GM12878 (cell line): ENCODE results near the gene GRIK4. TPM values are rescaled to one million over a fixed set of nuclear protein-coding genes. Genes with fewer than 3 reads are reported as not detected.

Source experiments
- ATAC-seq: fragments of 200-7000 bp; cut with Tn5 transposase; 3 replicates; pipeline ENCODE4 v1.9.1; 2020; ENCODE audit warnings: mild to moderate bottlenecking, moderate library complexity
- BruUV-seq: library from RNA; stranded (reverse); fragments of 400-500 nt; replicated peaks from 2 replicates; lab custom pipeline; 2021; lab: Mats Ljungman, UMichigan
- CTCF ChIA-PET: fragments of 300-600 bp; sonication (Branson Sonifier 250); formaldehyde crosslinking; extraction: SDS; loops from one replicate; lab custom pipeline; 2021; ENCODE audit warnings: inconsistent platforms; lab: Yijun Ruan, JAX
- POLR2A ChIA-PET: fragments of 350-600 bp; formaldehyde crosslinking; extraction: SDS; loops from one replicate; lab custom pipeline; 2021; ENCODE audit warnings: inconsistent platforms; lab: Charles Lee
- RAD21 ChIA-PET: fragments of 300-600 bp; sonication (Branson Sonifier 250); formaldehyde crosslinking; loops from one replicate; lab custom pipeline; 2023; ENCODE audit warnings: antibody characterized with exemption; ENCODE audit not compliant: unreplicated experiment; lab: Charles Lee
- SMC1A ChIA-PET: fragments of 300-600 bp; sonication (Branson Sonifier 250); formaldehyde crosslinking; loops from one replicate; lab custom pipeline; 2023; ENCODE audit not compliant: unreplicated experiment, uncharacterized antibody; lab: Charles Lee
- DNase-seq: peaks from one replicate; pipeline ENCODE4 v3.0.0-alpha.2; 2011; ENCODE audit warnings: low read depth, low spot score
- FAIRE-seq: peaks from 3 replicates; lab custom pipeline; 2011; peaks lifted over from hg19 to GRCh38; lab: Jason Lieb, UNC
- H2AFZ ChIP-seq: 2 replicates; pipeline ENCODE4 v1.6.0; 2011; ENCODE audit warnings: low read depth, low read length, control low read depth; ENCODE audit not compliant: control insufficient read depth
- H3K27ac ChIP-seq: 2 replicates; pipeline ENCODE4 v1.5.1; 2011; ENCODE audit warnings: control low read depth; ENCODE audit not compliant: control insufficient read depth, insufficient read depth
- H3K27me3 ChIP-seq, 2 experiments: replicated peaks in 1 of 2; 2 replicates each; pipeline versions ENCODE4 v1.6.0 to v1.6.1; 2011; ENCODE audit warnings: low read length in 1 of 2; ENCODE audit not compliant: control insufficient read depth in 2 of 2, insufficient read depth in 2 of 2
- H3K36me3 ChIP-seq, 2 experiments: 2 replicates each; pipeline ENCODE4 v1.5.1; 2011; ENCODE audit warnings: low read length in 1 of 2; ENCODE audit not compliant: control insufficient read depth in 2 of 2, insufficient read depth in 2 of 2
- H3K4me1 ChIP-seq: 2 replicates; pipeline ENCODE4 v1.6.1; 2011; ENCODE audit warnings: mild to moderate bottlenecking, low read length, moderate library complexity, mixed read lengths; ENCODE audit not compliant: control insufficient read depth, insufficient read depth
- H3K4me2 ChIP-seq: 2 replicates; pipeline ENCODE4 v1.6.0; 2011; ENCODE audit warnings: control low read depth; ENCODE audit not compliant: control insufficient read depth, insufficient read depth
- H3K4me3 ChIP-seq: fragments of 200-600 bp; sonication (generic); 2 replicates; pipeline ENCODE4 v1.5.1; 2016
- H3K79me2 ChIP-seq: 2 replicates; pipeline ENCODE4 v1.6.0; 2011; ENCODE audit warnings: low read length; ENCODE audit not compliant: control insufficient read depth, insufficient read depth
- H3K9ac ChIP-seq: 2 replicates; pipeline ENCODE4 v1.8.0; 2011; ENCODE audit warnings: low read length, control low read depth, mixed read lengths; ENCODE audit not compliant: control insufficient read depth, insufficient read depth
- H3K9me3 ChIP-seq: replicated peaks from 3 replicates; pipeline ENCODE4 v1.5.1; 2011; ENCODE audit warnings: mild to moderate bottlenecking, low read length; ENCODE audit not compliant: control insufficient read depth, insufficient read depth
- H4K20me1 ChIP-seq: 2 replicates; pipeline ENCODE4 v1.6.0; 2011; ENCODE audit not compliant: control insufficient read depth, insufficient read depth
- BCL11A ChIP-seq: IDR thresholded peaks from 2 replicates; pipeline ENCODE4 v1.6.1; 2011; ENCODE audit warnings: low read depth, low read length
- BMI1 ChIP-seq: fragments of 450-650 bp; IDR thresholded peaks from 2 replicates; pipeline ENCODE4 v1.6.1; 2016; ENCODE audit warnings: mild to moderate bottlenecking, moderate library complexity, borderline replicate concordance
- CHD1 ChIP-seq: IDR thresholded peaks from 2 replicates; pipeline ENCODE4 v1.6.1; 2012; ENCODE audit warnings: low read depth, low read length, improper control_type of control experiment
- CHD2 ChIP-seq: IDR thresholded peaks from 2 replicates; pipeline ENCODE4 v1.6.1; 2011; ENCODE audit warnings: low read depth, low read length, improper control_type of control experiment, borderline replicate concordance
- CREB1 ChIP-seq: IDR thresholded peaks from 2 replicates; pipeline ENCODE4 v1.6.1; 2012; ENCODE audit warnings: low read depth, mild to moderate bottlenecking, inconsistent platforms
- KDM1A ChIP-seq: fragments of 200-600 bp; sonication (generic); IDR thresholded peaks from 2 replicates; pipeline ENCODE4 v1.6.1; 2016; ENCODE audit warnings: borderline replicate concordance
- MTA2 ChIP-seq: fragments of 450-650 bp; IDR thresholded peaks from 2 replicates; pipeline ENCODE4 v1.6.1; 2016; ENCODE audit warnings: low read depth, mild to moderate bottlenecking, moderate library complexity
- RBBP5 ChIP-seq: fragments of 200-600 bp; sonication (generic); conservative IDR thresholded peaks from 2 replicates; pipeline ENCODE4 v1.6.1; 2016
- RFX5 ChIP-seq: IDR thresholded peaks from 2 replicates; pipeline ENCODE4 v1.6.1; 2011; ENCODE audit warnings: low read depth, low read length, improper control_type of control experiment
- STAT1 ChIP-seq: fragments of 450-650 bp; conservative IDR thresholded peaks from 2 replicates; pipeline ENCODE4 v1.6.1; 2014; ENCODE audit warnings: antibody characterized with exemption, mild to moderate bottlenecking
- SUPT20H ChIP-seq: IDR thresholded peaks from 2 replicates; pipeline ENCODE4 v1.6.1; 2011; ENCODE audit warnings: low read depth, mild to moderate bottlenecking, low read length, moderate library complexity, borderline replicate concordance; ENCODE audit not compliant: control insufficient read depth
- ZBED1 ChIP-seq: IDR thresholded peaks from 2 replicates; pipeline ENCODE4 v1.6.1; 2016; ENCODE audit warnings: borderline replicate concordance
- ZNF384 ChIP-seq: IDR thresholded peaks from 2 replicates; pipeline ENCODE4 v1.6.1; 2012; ENCODE audit warnings: low read depth, mild to moderate bottlenecking, low read length, improper control_type of control experiment, borderline replicate concordance
- WGBS: methylation state at CpG from one replicate; pipeline ENCODE4 v1.1.6; 2016; ENCODE audit warnings: low lambda C conversion rate; ENCODE audit not compliant: insufficient replicate concordance, insufficient coverage; ENCODE audit errors: missing lambda C conversion rate; 5-methylcytosine and 5-hydroxymethylcytosine counted together
- in situ Hi-C: fragments of 300-500 bp; cut with MboI; formaldehyde crosslinking; loops from 9 replicates; pipeline ENCODE4 v1.14.3; 2018; ENCODE audit warnings: mixed read lengths
- intact Hi-C: fragments of 100-400 bp; cut with micrococcal nuclease; formaldehyde crosslinking; loops from one replicate; pipeline ENCODE4 v1.14.2; 2022; ENCODE audit not compliant: unreplicated experiment
- polyA plus RNA-seq, 11 experiments: library from polyadenylated mRNA; depleted of rRNA in 4 of 11; unstranded in 6 of 11; stranded (reverse) in 5 of 11; fragments of >200 nt; fragmentation: Nextera tagmentation in 4 of 11; fragmentation: Illumina TruSeq in 1 of 11; extraction: Ambion mirVana in 4 of 11; extraction: Trizol in 1 of 11; gene quantifications; 1 replicate in 1 of 11; 2 replicates in 10 of 11; pipeline versions ENCODE4 v1.2.1 to v1.2.3, GENCODE V29; 2011 to 2016; ENCODE audit warnings: inconsistent platforms in 2 of 11, missing spikeins in 2 of 11, low read depth in 1 of 11
- total RNA-seq, 4 experiments: library from RNA; depleted of rRNA in 3 of 4; stranded (reverse); fragments of >200 nt in 3 of 4; fragmentation: Illumina TruSeq in 1 of 4; extraction: Trizol in 1 of 4; gene quantifications; 2 replicates each; pipeline versions ENCODE4 v1.2.1 to v1.2.3, GENCODE V29; 2013 to 2021
- TF ChIP-seq, protein P1 (sequence below): IDR thresholded peaks from 2 replicates; pipeline ENCODE4 v1.6.1; 2012; ENCODE audit warnings: low read depth, low read length, improper control_type of control experiment
- TF ChIP-seq, protein P2 (sequence below): fragments of 450-650 bp; IDR thresholded peaks from 2 replicates; pipeline ENCODE4 v1.6.1; 2014; ENCODE audit warnings: mild to moderate bottlenecking
- TF ChIP-seq, protein P3 (sequence below): IDR thresholded peaks from 2 replicates; pipeline ENCODE4 v1.6.1; 2011; ENCODE audit warnings: low read depth, mild to moderate bottlenecking, low read length, moderate library complexity, borderline replicate concordance; ENCODE audit errors: extremely low read depth
- TF ChIP-seq, protein P4 (sequence below): IDR thresholded peaks from 2 replicates; pipeline ENCODE4 v1.6.1; 2011; ENCODE audit warnings: borderline replicate concordance, low read depth, mild to moderate bottlenecking, moderate library complexity, mixed read lengths, low read length; ENCODE audit not compliant: insufficient read depth; ENCODE audit errors: extremely low read length

Gene GRIK4
- total and polyA plus RNA-seq, 10 of the 15 experiments (the other 5 are each of a cell fraction or from before 2014, with no cell fraction given), result 0.33 to 3.6 (median 0.72) TPM

DNA sequence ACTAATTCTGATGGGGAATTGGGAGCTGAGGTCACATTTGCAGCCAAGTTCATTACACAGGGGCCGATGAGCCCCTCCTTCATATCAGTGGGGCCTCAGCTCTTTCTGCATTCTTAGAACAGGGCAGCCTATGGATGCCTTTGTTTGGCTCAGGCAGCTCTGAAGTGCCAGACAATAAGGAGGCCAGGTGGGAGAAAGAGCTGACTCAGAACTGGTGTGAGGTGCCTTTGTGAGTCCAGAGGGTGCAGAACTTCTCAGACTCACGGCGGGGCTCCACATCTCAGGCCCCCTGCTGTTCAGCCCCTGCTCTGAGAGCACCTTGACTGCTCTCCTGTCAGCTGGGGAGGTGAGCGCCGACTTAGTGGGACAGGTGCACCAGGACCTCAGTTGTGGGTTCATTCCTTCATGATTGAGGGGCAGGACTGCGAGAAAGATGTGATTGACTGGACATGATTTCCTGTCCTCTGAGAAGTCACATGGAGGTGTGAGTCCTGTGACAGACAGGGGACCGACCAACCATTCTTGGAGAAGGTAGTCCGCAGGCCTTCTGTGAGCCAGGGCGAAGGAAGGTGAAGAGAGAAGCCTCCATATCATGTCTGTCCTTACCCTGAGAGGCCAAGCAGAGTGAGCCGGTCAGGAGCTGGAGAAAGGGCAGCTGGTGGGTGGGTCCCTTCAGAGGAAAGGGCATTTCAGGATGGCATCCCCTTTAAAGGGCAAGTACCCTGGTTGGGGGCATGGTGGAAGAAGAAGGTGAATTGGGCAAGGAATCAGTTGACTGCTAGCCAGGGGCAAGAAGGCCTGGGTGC lies 267.3 kb downstream of the GRIK4 start:
- TF ChIP-seq, protein P1, sequence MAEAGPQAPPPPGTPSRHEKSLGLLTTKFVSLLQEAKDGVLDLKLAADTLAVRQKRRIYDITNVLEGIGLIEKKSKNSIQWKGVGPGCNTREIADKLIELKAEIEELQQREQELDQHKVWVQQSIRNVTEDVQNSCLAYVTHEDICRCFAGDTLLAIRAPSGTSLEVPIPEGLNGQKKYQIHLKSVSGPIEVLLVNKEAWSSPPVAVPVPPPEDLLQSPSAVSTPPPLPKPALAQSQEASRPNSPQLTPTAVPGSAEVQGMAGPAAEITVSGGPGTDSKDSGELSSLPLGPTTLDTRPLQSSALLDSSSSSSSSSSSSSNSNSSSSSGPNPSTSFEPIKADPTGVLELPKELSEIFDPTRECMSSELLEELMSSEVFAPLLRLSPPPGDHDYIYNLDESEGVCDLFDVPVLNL, result no peak
- TF ChIP-seq, protein P2, sequence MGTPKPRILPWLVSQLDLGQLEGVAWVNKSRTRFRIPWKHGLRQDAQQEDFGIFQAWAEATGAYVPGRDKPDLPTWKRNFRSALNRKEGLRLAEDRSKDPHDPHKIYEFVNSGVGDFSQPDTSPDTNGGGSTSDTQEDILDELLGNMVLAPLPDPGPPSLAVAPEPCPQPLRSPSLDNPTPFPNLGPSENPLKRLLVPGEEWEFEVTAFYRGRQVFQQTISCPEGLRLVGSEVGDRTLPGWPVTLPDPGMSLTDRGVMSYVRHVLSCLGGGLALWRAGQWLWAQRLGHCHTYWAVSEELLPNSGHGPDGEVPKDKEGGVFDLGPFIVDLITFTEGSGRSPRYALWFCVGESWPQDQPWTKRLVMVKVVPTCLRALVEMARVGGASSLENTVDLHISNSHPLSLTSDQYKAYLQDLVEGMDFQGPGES, result no peak
- TF ChIP-seq RFX5 (no peak), ZNF384 (no peak), STAT1 (no peak), BCL11A (no peak), KDM1A (no peak), CHD1 (no peak), MTA2 (no peak), ZBED1 (no peak), CREB1 (no peak), BMI1 (no peak), RBBP5 (no peak), SUPT20H (no peak), CHD2 (no peak)
- TF ChIP-seq, protein P3, sequence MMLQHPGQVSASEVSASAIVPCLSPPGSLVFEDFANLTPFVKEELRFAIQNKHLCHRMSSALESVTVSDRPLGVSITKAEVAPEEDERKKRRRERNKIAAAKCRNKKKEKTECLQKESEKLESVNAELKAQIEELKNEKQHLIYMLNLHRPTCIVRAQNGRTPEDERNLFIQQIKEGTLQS, result no peak
- TF ChIP-seq, protein P4, sequence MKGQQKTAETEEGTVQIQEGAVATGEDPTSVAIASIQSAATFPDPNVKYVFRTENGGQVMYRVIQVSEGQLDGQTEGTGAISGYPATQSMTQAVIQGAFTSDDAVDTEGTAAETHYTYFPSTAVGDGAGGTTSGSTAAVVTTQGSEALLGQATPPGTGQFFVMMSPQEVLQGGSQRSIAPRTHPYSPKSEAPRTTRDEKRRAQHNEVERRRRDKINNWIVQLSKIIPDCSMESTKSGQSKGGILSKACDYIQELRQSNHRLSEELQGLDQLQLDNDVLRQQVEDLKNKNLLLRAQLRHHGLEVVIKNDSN, result no peak
- TF ChIP-seq, all 136 proteins: peak for 0
- no peaks in the 10 kb centered on the region for H3K79me2 ChIP-seq
- H4K20me1 ChIP-seq, result no peaks in the 10 kb centered on the region
- H3K4me3 ChIP-seq, result no peak overlapping the region
- H3K9ac ChIP-seq, result no peak overlapping the region
- no peak for DNase-seq
- H2AFZ ChIP-seq, result no peak overlapping the region
- no peak overlapping the region for H3K27ac ChIP-seq
- 63% methylated on average over 10 of the region's 10 CpGs for WGBS
- ChIA-PET CTCF (interaction anchor here (1.1 to 1.6 kb wide), 2 partner anchors 9 to 24 kb away, joined by 3 to 4 read pairs; no protein-coding TSS in a partner anchor), SMC1A (interaction anchor here (0.6 to 1.7 kb wide), 3 partner anchors 23 to 94 kb away, joined by 3 to 5 read pairs (median 3); no protein-coding TSS in a partner anchor), POLR2A (no interaction called here), RAD21 (no interaction called here)
- H3K4me1 ChIP-seq, result 0 out of 2 replicates have a peak, but pooled peaks cover 4% of the 10 kb centered on the region
- FAIRE-seq, result no peak
- H3K4me2 ChIP-seq, result no peak overlapping the region
- peaks cover 16% of the 10 kb centered on the region; the same call in 2 of the 3 replicates for H3K9me3 ChIP-seq
- in situ Hi-C loops (no loop called here), intact Hi-C loops (no loop called here)
- no peaks in the 10 kb centered on the region; a peak in 2 of 4 replicates for H3K36me3 ChIP-seq
- no peaks in the 10 kb centered on the region; a peak in 1 of 4 replicates for H3K27me3 ChIP-seq
- BruUV-seq, result no TSS peak
- ATAC-seq, result peak; percentile 23; the same call in 1 of the 3 replicates
